Smooth muscle cell (in vitro differentiated cells): Measurements from ENCODE around the gene ZDHHC17. TPM values are rescaled to one million over a fixed set of nuclear protein-coding genes. Genes with fewer than 3 reads are reported as not detected.

Experiments
- DNase-seq: peaks from one replicate; lab custom pipeline; 2025; ENCODE audit not compliant: unreplicated experiment; lab: John Stamatoyannopoulos, UW
- H2AFZ ChIP-seq: fragments of 200-600 bp; sonication (generic); 2 replicates; pipeline ENCODE4 v1.6.0; 2016; ENCODE audit warnings: antibody characterized with exemption, low read depth, mild to moderate bottlenecking
- H3F3A ChIP-seq: fragments of 200-600 bp; sonication (generic); 2 replicates; pipeline ENCODE4 v1.6.0; 2017; ENCODE audit warnings: antibody characterized with exemption, low read depth
- H3K27ac ChIP-seq: fragments of 200-600 bp; sonication (generic); 2 replicates; pipeline ENCODE4 v1.5.1; 2016; ENCODE audit warnings: low read depth, mild to moderate bottlenecking
- H3K27me3 ChIP-seq: fragments of 200-600 bp; sonication (generic); 2 replicates; pipeline ENCODE4 v1.6.1; 2016; ENCODE audit warnings: low read depth, mild to moderate bottlenecking
- H3K36me3 ChIP-seq: fragments of 200-600 bp; sonication (generic); 2 replicates; pipeline ENCODE4 v1.5.1; 2016; ENCODE audit warnings: low read depth
- H3K4me1 ChIP-seq: fragments of 200-600 bp; sonication (generic); 2 replicates; pipeline ENCODE4 v1.5.1; 2016; ENCODE audit warnings: low read depth
- H3K4me2 ChIP-seq: fragments of 200-600 bp; sonication (generic); 2 replicates; pipeline ENCODE4 v1.6.0; 2016; ENCODE audit warnings: mild to moderate bottlenecking
- H3K4me3 ChIP-seq: fragments of 200-600 bp; sonication (generic); 2 replicates; pipeline ENCODE4 v1.5.1; 2016; ENCODE audit warnings: mild to moderate bottlenecking
- H3K79me2 ChIP-seq: fragments of 200-600 bp; sonication (generic); 2 replicates; pipeline ENCODE4 v1.6.0; 2016; ENCODE audit warnings: low read depth, mild to moderate bottlenecking
- H3K9ac ChIP-seq: fragments of 200-600 bp; sonication (generic); 2 replicates; pipeline ENCODE4 v1.6.0; 2016; ENCODE audit warnings: low read depth
- H3K9me3 ChIP-seq: fragments of 200-600 bp; sonication (generic); replicated peaks from 2 replicates; pipeline ENCODE4 v1.5.1; 2016; ENCODE audit warnings: low read depth
- H4K20me1 ChIP-seq: fragments of 200-600 bp; sonication (generic); 2 replicates; pipeline ENCODE4 v1.6.0; 2016; ENCODE audit warnings: low read depth
- WGBS: methylation state at CpG from one replicate; pipeline ENCODE4 v1.1.7; 2016; ENCODE audit warnings: low lambda C conversion rate; 5-methylcytosine and 5-hydroxymethylcytosine counted together
- polyA plus RNA-seq: library from polyadenylated mRNA; unstranded; fragments of >200 nt; fragmentation: Nextera tagmentation; extraction: Ambion mirVana; gene quantifications from 2 replicates; pipeline ENCODE4 v1.2.1, GENCODE V29; 2016
- total RNA-seq: library from RNA; depleted of rRNA; stranded (reverse); fragments of >200 nt; gene quantifications from 2 replicates; pipeline ENCODE4 v1.2.3, GENCODE V29; 2014
- TF ChIP-seq, protein P1 (sequence below): fragments of 200-600 bp; sonication (generic); IDR thresholded peaks from 2 replicates; pipeline ENCODE4 v1.5.1; 2017; ENCODE audit warnings: borderline replicate concordance, mild to moderate bottlenecking, antibody characterized with exemption; ENCODE audit not compliant: insufficient read depth, poor library complexity, severe bottlenecking

The ZDHHC17 gene
- total and polyA plus RNA-seq, 2 experiments from 2014 or later: 12.8 to 34.8 TPM

DNA sequence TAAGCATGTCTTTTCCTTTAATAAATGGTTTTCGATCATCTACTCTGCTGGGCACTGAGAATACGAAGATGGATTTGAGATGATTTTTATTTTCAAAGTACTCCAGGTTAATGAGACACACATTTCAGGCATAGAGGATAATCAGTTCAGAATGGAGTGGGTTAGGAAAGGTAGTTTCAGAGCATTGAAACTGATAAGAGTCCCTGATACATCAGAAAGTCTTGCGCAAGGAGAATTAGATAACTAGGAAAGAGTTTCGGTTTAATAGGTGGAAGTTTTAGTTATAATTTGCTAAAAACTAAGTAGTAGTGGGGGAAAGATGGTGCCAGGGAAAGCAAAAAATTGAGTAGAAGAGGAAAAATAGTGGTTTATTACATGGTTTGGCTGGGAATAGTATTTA, 50.1 kb downstream of the ZDHHC17 start:
- no peaks in the 10 kb centered on the region for H3K79me2 ChIP-seq
- peaks cover 5% of the 10 kb centered on the region for H3F3A ChIP-seq
- no peak for DNase-seq
- WGBS: 96% methylated on average over 4 of the region's 4 CpGs
- no peak overlapping the region for H3K9ac ChIP-seq
- TF ChIP-seq, protein P1, sequence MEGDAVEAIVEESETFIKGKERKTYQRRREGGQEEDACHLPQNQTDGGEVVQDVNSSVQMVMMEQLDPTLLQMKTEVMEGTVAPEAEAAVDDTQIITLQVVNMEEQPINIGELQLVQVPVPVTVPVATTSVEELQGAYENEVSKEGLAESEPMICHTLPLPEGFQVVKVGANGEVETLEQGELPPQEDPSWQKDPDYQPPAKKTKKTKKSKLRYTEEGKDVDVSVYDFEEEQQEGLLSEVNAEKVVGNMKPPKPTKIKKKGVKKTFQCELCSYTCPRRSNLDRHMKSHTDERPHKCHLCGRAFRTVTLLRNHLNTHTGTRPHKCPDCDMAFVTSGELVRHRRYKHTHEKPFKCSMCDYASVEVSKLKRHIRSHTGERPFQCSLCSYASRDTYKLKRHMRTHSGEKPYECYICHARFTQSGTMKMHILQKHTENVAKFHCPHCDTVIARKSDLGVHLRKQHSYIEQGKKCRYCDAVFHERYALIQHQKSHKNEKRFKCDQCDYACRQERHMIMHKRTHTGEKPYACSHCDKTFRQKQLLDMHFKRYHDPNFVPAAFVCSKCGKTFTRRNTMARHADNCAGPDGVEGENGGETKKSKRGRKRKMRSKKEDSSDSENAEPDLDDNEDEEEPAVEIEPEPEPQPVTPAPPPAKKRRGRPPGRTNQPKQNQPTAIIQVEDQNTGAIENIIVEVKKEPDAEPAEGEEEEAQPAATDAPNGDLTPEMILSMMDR: no peak
- H2AFZ ChIP-seq: no peak overlapping the region
- no peak overlapping the region for H3K4me2 ChIP-seq
- H3K27me3 ChIP-seq: no peaks in the 10 kb centered on the region
- no peaks in the 10 kb centered on the region for H3K4me1 ChIP-seq
- no peaks in the 10 kb centered on the region for H3K36me3 ChIP-seq
- no peaks in the 10 kb centered on the region for H3K9me3 ChIP-seq
- H3K4me3 ChIP-seq: no peak overlapping the region
- no peaks in the 10 kb centered on the region for H4K20me1 ChIP-seq
- H3K27ac ChIP-seq: peak overlapping the region; percentile 34

DNA sequence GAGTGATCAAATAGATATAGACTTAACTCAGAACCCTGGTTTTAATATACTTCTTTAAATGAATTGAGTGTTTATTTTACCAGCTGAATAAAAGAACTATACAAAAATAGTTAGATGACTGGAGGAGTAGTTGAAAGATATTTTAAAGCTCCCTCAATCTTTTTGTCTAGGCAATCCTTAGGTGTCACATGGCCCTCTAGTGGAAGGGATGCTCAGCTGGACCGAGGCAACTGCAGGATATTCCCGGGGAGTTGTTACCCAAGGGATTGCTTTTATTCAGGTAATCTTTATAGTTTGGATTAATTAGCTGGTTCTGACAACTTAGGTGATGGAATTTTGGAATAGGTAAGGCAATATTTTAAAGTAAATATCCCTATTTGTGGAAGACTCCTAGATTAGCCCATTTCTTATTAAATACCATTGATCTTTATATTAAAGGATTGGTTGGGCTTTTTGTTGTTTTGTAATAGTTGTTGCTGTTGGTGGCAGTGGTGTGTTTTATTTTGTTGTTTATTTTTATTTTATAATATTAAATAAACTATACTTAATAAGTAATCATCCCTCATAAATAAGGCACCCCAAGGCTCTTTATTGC, 57.1 kb downstream of the ZDHHC17 start:
- peaks cover 3% of the 10 kb centered on the region for H3K4me1 ChIP-seq
- H3K36me3 ChIP-seq: no peaks in the 10 kb centered on the region
- no peak overlapping the region for H3K9ac ChIP-seq
- no peaks in the 10 kb centered on the region for H3K27me3 ChIP-seq
- no peak overlapping the region for H3K4me3 ChIP-seq
- no peaks in the 10 kb centered on the region for H3F3A ChIP-seq
- DNase-seq: no peak
- no peaks in the 10 kb centered on the region for H3K79me2 ChIP-seq
- H3K9me3 ChIP-seq: no peaks in the 10 kb centered on the region
- H3K4me2 ChIP-seq: no peak overlapping the region
- no peak overlapping the region for H2AFZ ChIP-seq
- TF ChIP-seq, protein P1: peak; percentile 54
- H3K27ac ChIP-seq: no peak overlapping the region
- WGBS: 23% methylated on average over 2 of the region's 2 CpGs
- peaks cover 1% of the 10 kb centered on the region for H4K20me1 ChIP-seq

DNA sequence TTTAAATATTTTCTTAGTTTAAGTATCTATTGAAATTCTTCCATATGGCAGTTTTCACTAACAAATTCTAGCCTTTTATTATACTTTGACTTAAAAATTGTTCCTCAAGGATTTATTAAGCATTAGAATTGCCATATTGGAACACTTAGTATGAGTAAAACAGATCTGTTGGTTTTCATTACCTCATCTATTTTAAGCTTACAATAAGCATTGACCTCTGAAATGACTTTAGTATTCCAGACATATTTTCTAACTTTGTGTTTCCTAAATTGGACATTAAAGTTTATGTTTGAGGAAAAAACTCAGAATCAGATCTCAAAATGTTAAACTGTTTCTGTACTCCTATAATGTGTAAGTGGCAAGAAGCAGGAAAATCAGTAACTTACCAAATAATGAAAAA, 66.5 kb downstream of the ZDHHC17 start:
- no peaks in the 10 kb centered on the region for H3K4me1 ChIP-seq
- H2AFZ ChIP-seq: no peak overlapping the region
- H3K4me3 ChIP-seq: no peak overlapping the region
- no peaks in the 10 kb centered on the region for H3K9me3 ChIP-seq
- H3K79me2 ChIP-seq: no peaks in the 10 kb centered on the region
- no peak overlapping the region for H3K9ac ChIP-seq
- no peaks in the 10 kb centered on the region for H3F3A ChIP-seq
- TF ChIP-seq, protein P1: no peak
- H3K36me3 ChIP-seq: peaks cover 17% of the 10 kb centered on the region
- H3K4me2 ChIP-seq: no peak overlapping the region
- no peaks in the 10 kb centered on the region for H3K27me3 ChIP-seq
- H4K20me1 ChIP-seq: peaks cover 2% of the 10 kb centered on the region
- DNase-seq: no peak
- no peak overlapping the region for H3K27ac ChIP-seq

DNA sequence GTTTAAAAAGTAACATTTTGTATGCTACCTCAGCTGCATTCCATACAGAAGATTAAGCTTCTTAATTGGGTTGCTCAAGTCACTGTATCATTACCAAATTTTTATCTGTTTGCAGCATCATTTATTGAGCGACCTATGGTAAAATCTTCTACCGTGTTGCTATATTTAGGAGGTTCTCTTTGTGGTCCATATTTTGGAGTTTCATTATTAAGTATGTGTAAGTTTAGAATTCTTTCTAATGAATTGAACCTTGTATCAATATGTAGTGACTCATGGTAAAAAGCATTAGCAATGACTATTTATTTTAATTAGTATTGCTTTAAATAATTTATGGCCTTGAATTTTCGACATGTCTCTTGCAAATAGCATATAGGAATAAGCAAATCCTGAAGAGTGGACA, 72.7 kb downstream of the ZDHHC17 start:
- no peaks in the 10 kb centered on the region for H3K9me3 ChIP-seq
- 63% methylated on average over 3 of the region's 3 CpGs for WGBS
- H3K27ac ChIP-seq: no peak overlapping the region

More for the DNA sequence above, 72.7 kb downstream of the ZDHHC17 start:
- Histone ChIP-seq H4K20me1 (no peaks in the 10 kb centered on the region), H2AFZ (no peak overlapping the region), H3K36me3 (peaks cover 6% of the 10 kb centered on the region), H3K4me3 (no peak overlapping the region), H3K9ac (no peak overlapping the region), H3K4me2 (no peak overlapping the region), H3F3A (no peaks in the 10 kb centered on the region), H3K4me1 (no peaks in the 10 kb centered on the region), H3K79me2 (no peaks in the 10 kb centered on the region), H3K27me3 (no peaks in the 10 kb centered on the region)
- TF ChIP-seq, protein P1: no peak
- DNase-seq: no peak
